HepG2 (cell line): ENCODE data around the gene ZFP36L2. TPM values are rescaled to one million over a fixed set of nuclear protein-coding genes. Genes with fewer than 3 reads are reported as not detected.
A peak's percentile ranks its signal among the peaks of the same experiment; 100 is the strongest.

Source experiments
- FLYWCH1 ChIP-seq: sonication (generic); formaldehyde crosslinking; IDR thresholded peaks from 2 replicates; pipeline ENCODE4 v1.8.1; 2023; ENCODE audit warnings: mild to moderate bottlenecking, missing genetic modification reagents
- GABPA ChIP-seq, 2 experiments: IDR thresholded peaks; 2 replicates each; pipeline ENCODE4 v1.6.1; 2011 to 2016; ENCODE audit warnings: low read depth in 2 of 2, low read length in 1 of 2, missing biosample characterization in 1 of 2, missing genetic modification characterization in 1 of 2
- GPN1 ChIP-seq: sonication (generic); formaldehyde crosslinking; IDR thresholded peaks from 2 replicates; pipeline ENCODE4 v1.5.1; 2020; ENCODE audit warnings: missing genetic modification reagents, borderline replicate concordance
- HNRNPH1 ChIP-seq: fragments of 200-400 bp; formaldehyde crosslinking; optimal IDR thresholded peaks from 2 replicates; pipeline ENCODE3; 2017; ENCODE audit warnings: mild to moderate bottlenecking, low read depth, low read length
- JARID2 ChIP-seq: sonication (generic); formaldehyde crosslinking; IDR thresholded peaks from 2 replicates; pipeline ENCODE4 v1.8.1; 2023; ENCODE audit warnings: missing genetic modification reagents, inconsistent platforms; ENCODE audit not compliant: insufficient replicate concordance
- MXD4 ChIP-seq: IDR thresholded peaks from 2 replicates; pipeline ENCODE4 v1.6.1; 2016; ENCODE audit warnings: mild to moderate bottlenecking, missing biosample characterization, missing genetic modification reagents
- MYNN ChIP-seq: sonication (generic); formaldehyde crosslinking; IDR thresholded peaks from 2 replicates; pipeline ENCODE4 v1.4.0; 2020; ENCODE audit warnings: mild to moderate bottlenecking, low read depth, missing genetic modification reagents
- RNF2 ChIP-seq: fragments of 450-650 bp; conservative IDR thresholded peaks from 2 replicates; pipeline ENCODE4 v1.6.1; 2016; ENCODE audit warnings: low read depth
- SMARCC2 ChIP-seq: fragments of 450-650 bp; IDR thresholded peaks from 2 replicates; pipeline ENCODE4 v1.6.1; 2017; ENCODE audit warnings: antibody characterized with exemption, mild to moderate bottlenecking
- SNAI1 ChIP-seq: sonication (generic); formaldehyde crosslinking; IDR thresholded peaks from 2 replicates; pipeline ENCODE4 v1.5.0; 2020; ENCODE audit warnings: mild to moderate bottlenecking, missing genetic modification reagents, borderline replicate concordance
- STAT5B ChIP-seq: sonication (generic); formaldehyde crosslinking; IDR thresholded peaks from 2 replicates; pipeline ENCODE4 v1.4.0; 2020; ENCODE audit warnings: missing genetic modification reagents
- TCF7L2 ChIP-seq: IDR thresholded peaks from 2 replicates; pipeline ENCODE4 v1.6.1; 2011; ENCODE audit warnings: mild to moderate bottlenecking, low read depth, low read length, moderate library complexity
- TMF1 ChIP-seq: sonication (generic); formaldehyde crosslinking; IDR thresholded peaks from 2 replicates; pipeline ENCODE4 v1.8.1; 2022; ENCODE audit warnings: low read depth, missing genetic modification reagents
- XRCC5 ChIP-seq: fragments of 200-400 bp; formaldehyde crosslinking; optimal IDR thresholded peaks from 2 replicates; pipeline ENCODE3; 2017; ENCODE audit warnings: mild to moderate bottlenecking, low read length
- ZFP36L1 ChIP-seq: sonication (generic); formaldehyde crosslinking; IDR thresholded peaks from 2 replicates; pipeline ENCODE4 v1.8.0; 2022; ENCODE audit warnings: mild to moderate bottlenecking, missing genetic modification reagents, moderate library complexity
- ZKSCAN8 ChIP-seq: IDR thresholded peaks from 2 replicates; pipeline ENCODE4 v1.6.1; 2016; ENCODE audit warnings: borderline replicate concordance, missing genetic modification reagents, missing compliant biosample characterization
- ZNF446 ChIP-seq: sonication (generic); formaldehyde crosslinking; IDR thresholded peaks from 2 replicates; pipeline ENCODE4 v1.5.0; 2020; ENCODE audit warnings: mild to moderate bottlenecking, missing genetic modification reagents
- ZNF501 ChIP-seq: sonication (generic); formaldehyde crosslinking; IDR thresholded peaks from 2 replicates; pipeline ENCODE4 v1.5.1; 2020; ENCODE audit warnings: mild to moderate bottlenecking, moderate library complexity, missing genetic modification reagents
- ZNF788 ChIP-seq: sonication (generic); formaldehyde crosslinking; IDR thresholded peaks from 2 replicates; pipeline ENCODE4 v1.5.0; 2020; ENCODE audit warnings: mild to moderate bottlenecking, missing genetic modification reagents, borderline replicate concordance
- ZSCAN22 ChIP-seq: sonication (generic); formaldehyde crosslinking; IDR thresholded peaks from 2 replicates; pipeline ENCODE4 v1.4.0; 2020; ENCODE audit warnings: mild to moderate bottlenecking, missing genetic modification reagents
- polyA plus RNA-seq, 8 experiments: library from polyadenylated mRNA; depleted of rRNA in 3 of 8; stranded (reverse) in 7 of 8; unstranded in 1 of 8; fragments of >200 nt; fragmentation: Illumina TruSeq in 4 of 8; extraction: Trizol in 4 of 8; gene quantifications; 2 replicates each; pipeline versions ENCODE4 v1.2.1 to v1.2.3, GENCODE V29; 2011 to 2016; ENCODE audit warnings: low read depth in 4 of 8, missing spikeins in 1 of 8, mixed read lengths in 1 of 8; ENCODE audit not compliant: insufficient read depth in 1 of 8
- total RNA-seq, 5 experiments: library from RNA; depleted of rRNA; stranded (reverse); fragments of >200 nt; fragmentation: Illumina TruSeq; extraction: Trizol; gene quantifications; 2 replicates each; pipeline ENCODE4 v1.2.3, GENCODE V29; 2016; ENCODE audit warnings: low read depth in 1 of 5
- TF ChIP-seq, protein P1 (sequence below): sonication (generic); formaldehyde crosslinking; IDR thresholded peaks from 2 replicates; pipeline ENCODE4 v1.4.0; 2020; ENCODE audit warnings: missing genetic modification reagents
- TF ChIP-seq, protein P2 (sequence below): sonication (generic); formaldehyde crosslinking; IDR thresholded peaks from 2 replicates; pipeline ENCODE4 v1.5.1; 2020; ENCODE audit warnings: missing genetic modification reagents, mild to moderate bottlenecking, borderline replicate concordance
- TF ChIP-seq, protein P3 (sequence below), 2 experiments: sonication (generic) in 1 of 2; formaldehyde crosslinking in 1 of 2; IDR thresholded peaks; 2 replicates each; pipeline versions ENCODE4 v1.4.0 to v1.6.1; 2018 to 2020; ENCODE audit warnings: missing genetic modification reagents in 2 of 2, borderline replicate concordance in 1 of 2, low read depth in 1 of 2, mild to moderate bottlenecking in 1 of 2, missing biosample characterization in 1 of 2

The ZFP36L2 gene
- total and polyA plus RNA-seq, 2 of the 13 experiments (the other 11 are each of a cell fraction or from before 2014, with no cell fraction given) = 11.2 to 21.8 TPM

DNA sequence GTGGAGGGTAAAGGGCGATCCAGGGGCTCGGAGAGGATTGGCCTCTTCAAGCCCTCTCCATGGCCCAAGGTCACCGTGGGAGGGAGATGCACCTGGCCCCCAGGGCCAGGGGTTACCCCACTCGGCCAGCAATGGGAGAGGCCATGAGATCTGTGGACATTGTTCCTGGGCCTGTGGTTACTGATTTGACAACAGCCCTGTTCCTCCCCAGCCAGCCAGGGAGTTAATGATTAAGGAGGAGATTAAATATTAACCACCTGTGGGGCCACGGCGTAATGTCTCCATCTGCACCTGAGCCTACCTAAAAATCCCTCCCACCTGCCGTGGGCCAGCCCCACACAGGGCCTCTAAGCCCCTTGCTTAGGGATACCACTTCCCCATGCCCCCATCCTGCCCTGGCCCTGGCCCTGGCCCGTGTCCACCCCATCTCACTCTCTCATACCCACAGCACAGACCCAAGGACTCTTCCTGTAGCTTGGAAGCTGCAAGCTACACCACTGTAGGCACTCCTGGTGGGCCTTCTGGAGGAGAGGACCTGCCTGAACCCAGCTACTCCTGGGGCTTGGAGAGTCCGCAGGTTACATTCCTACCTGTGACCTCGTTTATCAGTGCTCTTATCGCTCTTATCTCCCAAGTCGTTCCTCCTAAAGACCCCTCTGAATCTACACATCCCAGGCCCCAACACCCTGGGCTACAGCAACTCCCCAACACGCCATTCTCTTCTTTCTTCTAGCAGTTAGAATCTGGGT lies 32.1 kb downstream of the ZFP36L2 start (continued):
- TF ChIP-seq ZNF446 (CRISPR knock-in tag) = no peak
- TF ChIP-seq ZNF788 (CRISPR knock-in tag) = peak; percentile 52; the same call in 1 of the 2 replicates
- TF ChIP-seq HNRNPH1 = peak; percentile 30
- peak; percentile 12; the same call in 1 of the 2 replicates for TF ChIP-seq ZNF501 (CRISPR knock-in tag)
- TF ChIP-seq XRCC5 = peak; percentile 90
- no peak; the same call in 1 of the 2 replicates for TF ChIP-seq ZSCAN22 (CRISPR knock-in tag)
- TF ChIP-seq TCF7L2 = no peak
- peak; percentile 90 for TF ChIP-seq SNAI1 (CRISPR knock-in tag)
- TF ChIP-seq RNF2 = no peak
- TF ChIP-seq FLYWCH1 (CRISPR knock-in tag) = no peak
- 0 out of 2 replicates have a peak, but pooled peaks have one; percentile 35 for TF ChIP-seq ZKSCAN8
- TF ChIP-seq, protein P1, sequence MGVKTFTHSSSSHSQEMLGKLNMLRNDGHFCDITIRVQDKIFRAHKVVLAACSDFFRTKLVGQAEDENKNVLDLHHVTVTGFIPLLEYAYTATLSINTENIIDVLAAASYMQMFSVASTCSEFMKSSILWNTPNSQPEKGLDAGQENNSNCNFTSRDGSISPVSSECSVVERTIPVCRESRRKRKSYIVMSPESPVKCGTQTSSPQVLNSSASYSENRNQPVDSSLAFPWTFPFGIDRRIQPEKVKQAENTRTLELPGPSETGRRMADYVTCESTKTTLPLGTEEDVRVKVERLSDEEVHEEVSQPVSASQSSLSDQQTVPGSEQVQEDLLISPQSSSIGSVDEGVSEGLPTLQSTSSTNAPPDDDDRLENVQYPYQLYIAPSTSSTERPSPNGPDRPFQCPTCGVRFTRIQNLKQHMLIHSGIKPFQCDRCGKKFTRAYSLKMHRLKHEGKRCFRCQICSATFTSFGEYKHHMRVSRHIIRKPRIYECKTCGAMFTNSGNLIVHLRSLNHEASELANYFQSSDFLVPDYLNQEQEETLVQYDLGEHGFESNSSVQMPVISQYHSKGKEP = no peak
- TF ChIP-seq SMARCC2 = no peak
- TF ChIP-seq, protein P2, sequence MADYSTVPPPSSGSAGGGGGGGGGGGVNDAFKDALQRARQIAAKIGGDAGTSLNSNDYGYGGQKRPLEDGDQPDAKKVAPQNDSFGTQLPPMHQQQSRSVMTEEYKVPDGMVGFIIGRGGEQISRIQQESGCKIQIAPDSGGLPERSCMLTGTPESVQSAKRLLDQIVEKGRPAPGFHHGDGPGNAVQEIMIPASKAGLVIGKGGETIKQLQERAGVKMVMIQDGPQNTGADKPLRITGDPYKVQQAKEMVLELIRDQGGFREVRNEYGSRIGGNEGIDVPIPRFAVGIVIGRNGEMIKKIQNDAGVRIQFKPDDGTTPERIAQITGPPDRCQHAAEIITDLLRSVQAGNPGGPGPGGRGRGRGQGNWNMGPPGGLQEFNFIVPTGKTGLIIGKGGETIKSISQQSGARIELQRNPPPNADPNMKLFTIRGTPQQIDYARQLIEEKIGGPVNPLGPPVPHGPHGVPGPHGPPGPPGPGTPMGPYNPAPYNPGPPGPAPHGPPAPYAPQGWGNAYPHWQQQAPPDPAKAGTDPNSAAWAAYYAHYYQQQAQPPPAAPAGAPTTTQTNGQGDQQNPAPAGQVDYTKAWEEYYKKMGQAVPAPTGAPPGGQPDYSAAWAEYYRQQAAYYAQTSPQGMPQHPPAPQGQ = no peak
- TF ChIP-seq STAT5B (CRISPR knock-in tag) = no peak
- TF ChIP-seq, protein P3, sequence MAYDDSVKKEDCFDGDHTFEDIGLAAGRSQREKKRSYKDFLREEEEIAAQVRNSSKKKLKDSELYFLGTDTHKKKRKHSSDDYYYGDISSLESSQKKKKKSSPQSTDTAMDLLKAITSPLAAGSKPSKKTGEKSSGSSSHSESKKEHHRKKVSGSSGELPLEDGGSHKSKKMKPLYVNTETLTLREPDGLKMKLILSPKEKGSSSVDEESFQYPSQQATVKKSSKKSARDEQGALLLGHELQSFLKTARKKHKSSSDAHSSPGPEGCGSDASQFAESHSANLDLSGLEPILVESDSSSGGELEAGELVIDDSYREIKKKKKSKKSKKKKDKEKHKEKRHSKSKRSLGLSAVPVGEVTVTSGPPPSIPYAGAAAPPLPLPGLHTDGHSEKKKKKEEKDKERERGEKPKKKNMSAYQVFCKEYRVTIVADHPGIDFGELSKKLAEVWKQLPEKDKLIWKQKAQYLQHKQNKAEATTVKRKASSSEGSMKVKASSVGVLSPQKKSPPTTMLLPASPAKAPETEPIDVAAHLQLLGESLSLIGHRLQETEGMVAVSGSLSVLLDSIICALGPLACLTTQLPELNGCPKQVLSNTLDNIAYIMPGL (CRISPR knock-in tag; IDR thresholded peaks at IDR 0.05; ENCODE audit: borderline replicate concordance in 1 of 2, low read depth in 1 of 2) = peak in 1 of 2 experiments; percentile 89; a peak in 2 of 4 replicates
- peak; percentile 82; the same call in 1 of the 2 replicates for TF ChIP-seq ZFP36L1 (CRISPR knock-in tag)
- no peak for TF ChIP-seq JARID2 (CRISPR knock-in tag)
- peak; percentile 80 for TF ChIP-seq TMF1 (CRISPR knock-in tag)
- no peak; the same call in 1 of the 2 replicates for TF ChIP-seq MYNN (CRISPR knock-in tag)
- peak; percentile 50 for TF ChIP-seq MXD4
- no peak for TF ChIP-seq GPN1 (CRISPR knock-in tag)
- TF ChIP-seq GABPA (IDR thresholded peaks at IDR 0.05; ENCODE audit: low read depth, low read length) = no peak
- TF ChIP-seq GABPA (CRISPR knock-in tag; IDR thresholded peaks at IDR 0.05; ENCODE audit: low read depth) = peak; percentile 41
